Measurements from ENCODE around the gene PARPBP. TPM values are rescaled to one million over a fixed set of nuclear protein-coding genes. Genes with fewer than 3 reads are reported as not detected.

PARPBP gene
- total and polyA plus RNA-seq, 8 donors = 4.4 to 20.6 (median 13.4) TPM

DNA sequence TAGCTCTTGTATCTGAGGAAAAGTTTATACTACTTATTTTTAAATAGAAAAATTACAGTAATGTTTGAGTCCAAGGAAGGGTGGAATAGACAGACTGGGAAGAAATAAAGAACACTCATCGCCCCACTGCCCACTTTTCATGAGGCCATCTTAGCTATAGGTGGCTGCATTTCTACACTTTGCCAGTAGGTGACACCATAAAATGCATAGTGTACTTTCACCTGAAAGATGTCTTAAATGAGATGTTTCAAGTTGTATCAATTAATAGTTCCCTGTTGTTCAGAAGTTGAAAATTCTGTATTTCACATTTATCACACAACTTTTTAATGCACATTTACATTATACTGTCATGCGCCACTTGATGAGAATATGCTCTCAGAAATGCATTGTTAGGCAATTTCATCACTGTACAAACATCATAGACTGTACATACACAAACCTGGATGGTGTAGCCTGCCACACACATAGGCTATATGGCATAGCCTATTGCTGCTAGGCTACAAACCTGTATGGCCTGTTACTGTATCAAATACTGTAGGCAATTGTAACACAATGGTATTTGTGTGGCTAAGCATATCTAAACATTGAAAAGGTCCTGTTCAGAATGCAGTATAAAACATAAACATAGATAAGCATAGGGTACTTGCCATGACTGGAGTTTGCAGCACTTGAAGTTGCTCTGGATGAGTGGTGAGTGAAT, 50.1 kb downstream of the PARPBP start:
- no peak overlapping the region for H3K4me3 ChIP-seq
- TF ChIP-seq, protein P1, sequence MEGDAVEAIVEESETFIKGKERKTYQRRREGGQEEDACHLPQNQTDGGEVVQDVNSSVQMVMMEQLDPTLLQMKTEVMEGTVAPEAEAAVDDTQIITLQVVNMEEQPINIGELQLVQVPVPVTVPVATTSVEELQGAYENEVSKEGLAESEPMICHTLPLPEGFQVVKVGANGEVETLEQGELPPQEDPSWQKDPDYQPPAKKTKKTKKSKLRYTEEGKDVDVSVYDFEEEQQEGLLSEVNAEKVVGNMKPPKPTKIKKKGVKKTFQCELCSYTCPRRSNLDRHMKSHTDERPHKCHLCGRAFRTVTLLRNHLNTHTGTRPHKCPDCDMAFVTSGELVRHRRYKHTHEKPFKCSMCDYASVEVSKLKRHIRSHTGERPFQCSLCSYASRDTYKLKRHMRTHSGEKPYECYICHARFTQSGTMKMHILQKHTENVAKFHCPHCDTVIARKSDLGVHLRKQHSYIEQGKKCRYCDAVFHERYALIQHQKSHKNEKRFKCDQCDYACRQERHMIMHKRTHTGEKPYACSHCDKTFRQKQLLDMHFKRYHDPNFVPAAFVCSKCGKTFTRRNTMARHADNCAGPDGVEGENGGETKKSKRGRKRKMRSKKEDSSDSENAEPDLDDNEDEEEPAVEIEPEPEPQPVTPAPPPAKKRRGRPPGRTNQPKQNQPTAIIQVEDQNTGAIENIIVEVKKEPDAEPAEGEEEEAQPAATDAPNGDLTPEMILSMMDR (IDR thresholded peaks at IDR 0.05) = peak; percentile 63 to 73
- intact Hi-C loops (cut with DNase I) = no loop called here
- no peak overlapping the region for H3K27ac ChIP-seq
- no peaks in the 10 kb centered on the region for H3K36me3 ChIP-seq
- H3K9me3 ChIP-seq = no peaks in the 10 kb centered on the region
- ATAC-seq (peak; percentile 74), DNase-seq (peak in 1 of 4 donors; percentile 32)
- no peaks in the 10 kb centered on the region for H3K27me3 ChIP-seq
- no peaks in the 10 kb centered on the region for H3K4me1 ChIP-seq

DNA sequence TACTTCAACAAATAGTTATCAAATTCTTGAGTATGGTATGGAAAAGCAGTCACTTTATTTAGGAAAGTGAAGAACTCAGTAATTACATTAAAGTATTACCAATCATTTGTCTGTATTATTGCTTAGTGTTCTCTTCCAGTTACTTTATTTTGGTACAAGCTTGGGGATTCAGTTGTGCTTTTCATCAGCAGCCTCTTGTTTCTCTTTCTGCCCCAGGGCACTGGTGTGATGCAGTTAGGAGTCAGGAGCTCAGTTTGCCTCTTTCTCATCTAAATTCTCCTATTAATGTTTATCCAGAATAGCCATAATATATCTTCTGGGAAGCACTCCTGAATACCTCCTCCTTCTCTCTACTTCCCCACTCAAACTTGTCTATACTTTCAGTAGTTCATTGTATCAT, 52.0 kb downstream of the PARPBP start:
- H3K27ac ChIP-seq = no peak overlapping the region
- no peak for ATAC-seq
- intact Hi-C loops (cut with DNase I) = no loop called here

DNA sequence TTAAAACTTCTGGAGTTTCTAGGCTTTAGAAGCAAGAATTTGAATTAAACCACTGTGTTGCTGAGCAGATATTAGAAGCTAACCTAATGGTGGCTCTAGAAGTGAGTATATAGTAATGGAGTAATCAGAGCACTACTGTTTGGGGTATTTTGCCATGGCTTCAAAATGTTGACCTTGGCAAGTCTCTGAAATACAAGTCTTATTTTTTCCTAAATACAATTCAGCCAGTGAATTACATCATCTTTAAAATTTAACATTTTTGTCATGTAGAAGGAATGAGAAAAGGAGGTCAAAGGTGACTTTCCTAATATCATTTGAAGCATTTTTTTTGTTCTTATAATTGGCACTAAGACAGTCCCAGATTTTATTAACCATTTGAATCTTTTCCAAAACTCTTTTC, 52.5 kb downstream of the PARPBP start:
- H3K4me1 ChIP-seq = no peaks in the 10 kb centered on the region
- TF ChIP-seq, protein P1 (IDR thresholded peaks at IDR 0.05) = no peak
- ATAC-seq (peak; percentile 16), DNase-seq (peak in 1 of 4 donors; percentile 34)
- no peaks in the 10 kb centered on the region for H3K27me3 ChIP-seq
- H3K9me3 ChIP-seq = no peaks in the 10 kb centered on the region
- intact Hi-C loops (cut with DNase I) = no loop called here
- no peak overlapping the region for H3K4me3 ChIP-seq
- H3K27ac ChIP-seq = no peak overlapping the region
- no peaks in the 10 kb centered on the region for H3K36me3 ChIP-seq

More for the DNA sequence above, 52.0 kb downstream of the PARPBP start:
- DNase-seq = no peak
- H3K36me3 ChIP-seq = no peaks in the 10 kb centered on the region
- no peaks in the 10 kb centered on the region for H3K4me1 ChIP-seq
- H3K27me3 ChIP-seq = no peaks in the 10 kb centered on the region
- H3K9me3 ChIP-seq = no peaks in the 10 kb centered on the region
- TF ChIP-seq, protein P1 (IDR thresholded peaks at IDR 0.05) = no peak
- H3K4me3 ChIP-seq = no peak overlapping the region

DNA sequence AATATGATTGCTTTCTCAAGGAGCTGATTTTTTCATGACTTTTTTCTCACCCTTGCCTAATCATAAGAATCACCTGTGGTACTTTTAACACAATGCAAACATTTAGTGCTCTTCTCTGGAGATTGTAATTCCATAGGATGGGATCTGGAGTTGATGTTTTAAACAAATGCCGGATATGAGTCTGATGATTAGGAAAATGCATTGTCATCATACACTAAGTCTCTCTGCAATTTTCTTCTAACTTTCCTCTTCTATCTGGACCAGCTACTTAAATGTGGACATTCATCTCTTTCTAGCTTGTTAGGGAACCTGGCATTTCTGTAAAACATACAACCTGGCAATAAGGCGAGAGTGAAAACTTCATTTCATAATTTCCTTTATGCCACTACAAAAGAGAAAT, 54.1 kb downstream of the PARPBP start:
- H3K4me1 ChIP-seq = no peaks in the 10 kb centered on the region
- no peak overlapping the region for H3K4me3 ChIP-seq
- no peaks in the 10 kb centered on the region for H3K36me3 ChIP-seq
- no peaks in the 10 kb centered on the region for H3K9me3 ChIP-seq
- ATAC-seq (no peak), DNase-seq (no peak)
- H3K27me3 ChIP-seq = no peaks in the 10 kb centered on the region
- intact Hi-C loops (cut with DNase I) = no loop called here
- no peak overlapping the region for H3K27ac ChIP-seq
- TF ChIP-seq, protein P1 (IDR thresholded peaks at IDR 0.05) = no peak

DNA sequence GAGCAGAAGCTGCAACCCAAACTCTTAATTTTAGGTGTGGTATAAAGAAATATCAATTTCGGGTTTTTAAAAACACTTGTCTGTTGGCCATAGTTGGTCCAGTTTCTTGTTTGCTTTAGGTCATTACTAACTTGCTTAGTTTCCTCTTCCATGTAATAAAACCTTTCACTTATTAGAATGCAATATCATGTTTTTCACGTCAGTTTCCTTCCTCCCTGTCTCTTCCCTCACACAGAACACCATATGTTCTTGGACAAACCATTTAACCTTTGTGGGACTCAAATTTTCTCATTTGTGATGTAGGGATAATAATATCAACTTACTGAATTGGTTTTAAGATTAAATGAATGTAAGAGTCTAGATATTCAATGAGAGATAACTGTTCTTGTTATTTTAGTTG, 54.8 kb downstream of the PARPBP start:
- TF ChIP-seq, protein P1 (IDR thresholded peaks at IDR 0.05) = no peak
- Histone ChIP-seq H3K9me3 (no peaks in the 10 kb centered on the region), H3K4me3 (no peak overlapping the region), H3K27me3 (no peaks in the 10 kb centered on the region), H3K27ac (no peak overlapping the region), H3K4me1 (no peaks in the 10 kb centered on the region), H3K36me3 (no peaks in the 10 kb centered on the region)
- no peak for ATAC-seq
- no peak for DNase-seq
- intact Hi-C loops (cut with DNase I) = no loop called here
